Glutamatergic neuron (in vitro differentiated cells): ENCODE data around the gene ZNF503. TPM values are rescaled to one million over a fixed set of nuclear protein-coding genes. Genes with fewer than 3 reads are reported as not detected.

Experiments
- DNase-seq: peaks from one replicate; pipeline ENCODE4 v3.0.0; 2022
- H3K27ac Mint-ChIP-seq: one replicate; pipeline ENCODE4 v1.8.0; 2020; ENCODE audit warnings: mild to moderate bottlenecking, mixed read lengths, inconsistent platforms; ENCODE audit not compliant: unreplicated experiment
- H3K27me3 Mint-ChIP-seq: one replicate; pipeline ENCODE4 v1.8.0; 2020; ENCODE audit warnings: mild to moderate bottlenecking, moderate library complexity, mixed read lengths, inconsistent platforms; ENCODE audit not compliant: unreplicated experiment
- H3K36me3 Mint-ChIP-seq: one replicate; pipeline ENCODE4 v1.8.0; 2020; ENCODE audit warnings: mild to moderate bottlenecking, mixed read lengths, inconsistent platforms; ENCODE audit not compliant: unreplicated experiment
- H3K4me1 Mint-ChIP-seq: one replicate; pipeline ENCODE4 v1.8.0; 2020; ENCODE audit warnings: mild to moderate bottlenecking, low read depth, mixed read lengths, inconsistent platforms; ENCODE audit not compliant: unreplicated experiment
- H3K4me3 Mint-ChIP-seq: one replicate; pipeline ENCODE4 v1.8.0; 2020; ENCODE audit warnings: mild to moderate bottlenecking, mixed read lengths, inconsistent platforms; ENCODE audit not compliant: unreplicated experiment
- H3K9me3 Mint-ChIP-seq: one replicate; pipeline ENCODE4 v1.8.0; 2020; ENCODE audit warnings: mild to moderate bottlenecking, moderate library complexity, mixed read lengths, inconsistent platforms; ENCODE audit not compliant: unreplicated experiment
- total RNA-seq: library from RNA; stranded (reverse); fragmentation: NEBNext Ultra II Directional; extraction: Animal tissue kit (Norgen Biotek cat#: 25700); gene quantifications from one replicate; pipeline ENCODE4 v1.2.1, GENCODE V29; 2021; ENCODE audit not compliant: unreplicated experiment
- TF ChIP-seq, protein P1 (sequence below): fragments of 200-600 bp; sonication (generic); IDR thresholded peaks from one replicate; pipeline ENCODE4 v1.5.0; 2021; ENCODE audit not compliant: partially characterized antibody, unreplicated experiment

ZNF503 gene
- total RNA-seq, 1 donor from 2014 or later: 5.6 TPM

GRCh38 chr10:75386128-75386527 lies 15.4 kb downstream of the ZNF503 start:
- no peak for DNase-seq
- Mint-ChIP-seq H3K27ac (no peak overlapping the region), H3K4me1 (no peaks in the 10 kb centered on the region), H3K36me3 (peaks cover 4% of the 10 kb centered on the region), H3K9me3 (no peaks in the 10 kb centered on the region), H3K4me3 (no peak overlapping the region), H3K27me3 (no peaks in the 10 kb centered on the region)
- TF ChIP-seq, protein P1, sequence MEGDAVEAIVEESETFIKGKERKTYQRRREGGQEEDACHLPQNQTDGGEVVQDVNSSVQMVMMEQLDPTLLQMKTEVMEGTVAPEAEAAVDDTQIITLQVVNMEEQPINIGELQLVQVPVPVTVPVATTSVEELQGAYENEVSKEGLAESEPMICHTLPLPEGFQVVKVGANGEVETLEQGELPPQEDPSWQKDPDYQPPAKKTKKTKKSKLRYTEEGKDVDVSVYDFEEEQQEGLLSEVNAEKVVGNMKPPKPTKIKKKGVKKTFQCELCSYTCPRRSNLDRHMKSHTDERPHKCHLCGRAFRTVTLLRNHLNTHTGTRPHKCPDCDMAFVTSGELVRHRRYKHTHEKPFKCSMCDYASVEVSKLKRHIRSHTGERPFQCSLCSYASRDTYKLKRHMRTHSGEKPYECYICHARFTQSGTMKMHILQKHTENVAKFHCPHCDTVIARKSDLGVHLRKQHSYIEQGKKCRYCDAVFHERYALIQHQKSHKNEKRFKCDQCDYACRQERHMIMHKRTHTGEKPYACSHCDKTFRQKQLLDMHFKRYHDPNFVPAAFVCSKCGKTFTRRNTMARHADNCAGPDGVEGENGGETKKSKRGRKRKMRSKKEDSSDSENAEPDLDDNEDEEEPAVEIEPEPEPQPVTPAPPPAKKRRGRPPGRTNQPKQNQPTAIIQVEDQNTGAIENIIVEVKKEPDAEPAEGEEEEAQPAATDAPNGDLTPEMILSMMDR: no peak

- no peak for DNase-seq
- Mint-ChIP-seq H3K27me3 (no peaks in the 10 kb centered on the region), H3K27ac (no peak overlapping the region), H3K36me3 (peaks cover 4% of the 10 kb centered on the region), H3K4me1 (no peaks in the 10 kb centered on the region), H3K9me3 (peaks cover 2% of the 10 kb centered on the region), H3K4me3 (no peak overlapping the region)
- TF ChIP-seq, protein P1: no peak
Measured at GRCh38 chr10:75379817-75380216, 21.7 kb downstream of the ZNF503 start.

GRCh38 chr10:75379212-75379724 lies 22.3 kb downstream of the ZNF503 start:
- peaks cover 3% of the 10 kb centered on the region for H3K27me3 Mint-ChIP-seq

DNA sequence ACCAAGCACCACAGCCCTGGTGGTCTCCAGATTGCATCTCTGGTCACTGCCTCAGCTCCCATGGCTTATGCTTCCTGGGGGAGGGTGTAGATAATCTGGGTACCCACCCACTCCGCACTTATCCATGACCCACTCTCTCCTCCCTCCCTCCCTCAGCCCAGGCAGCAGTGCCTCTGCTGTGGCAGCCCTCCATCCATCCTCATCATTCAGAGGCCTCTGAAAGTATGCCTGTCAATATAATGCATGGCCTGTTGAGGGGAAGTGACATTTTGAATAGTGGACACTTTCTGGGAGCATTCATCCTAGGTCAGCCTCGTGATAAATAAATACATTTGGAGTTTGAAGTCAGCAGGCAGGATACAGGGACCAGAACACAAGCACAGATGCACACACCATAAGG lies 23.2 kb downstream of the ZNF503 start:
- peaks cover 2% of the 10 kb centered on the region for H3K9me3 Mint-ChIP-seq
- no peak overlapping the region for H3K27ac Mint-ChIP-seq
- no peaks in the 10 kb centered on the region for H3K4me1 Mint-ChIP-seq
- H3K4me3 Mint-ChIP-seq: no peak overlapping the region
- H3K27me3 Mint-ChIP-seq: peaks cover 6% of the 10 kb centered on the region
- TF ChIP-seq, protein P1: no peak
- H3K36me3 Mint-ChIP-seq: peaks cover 8% of the 10 kb centered on the region
- DNase-seq: no peak

More at GRCh38 chr10:75379212-75379724, 22.3 kb downstream of the ZNF503 start:
- no peak overlapping the region for H3K27ac Mint-ChIP-seq
- peaks cover 8% of the 10 kb centered on the region for H3K36me3 Mint-ChIP-seq
- H3K4me1 Mint-ChIP-seq: no peaks in the 10 kb centered on the region
- H3K4me3 Mint-ChIP-seq: no peak overlapping the region
- no peak for DNase-seq
- TF ChIP-seq, protein P1: no peak
- H3K9me3 Mint-ChIP-seq: peaks cover 2% of the 10 kb centered on the region

DNA sequence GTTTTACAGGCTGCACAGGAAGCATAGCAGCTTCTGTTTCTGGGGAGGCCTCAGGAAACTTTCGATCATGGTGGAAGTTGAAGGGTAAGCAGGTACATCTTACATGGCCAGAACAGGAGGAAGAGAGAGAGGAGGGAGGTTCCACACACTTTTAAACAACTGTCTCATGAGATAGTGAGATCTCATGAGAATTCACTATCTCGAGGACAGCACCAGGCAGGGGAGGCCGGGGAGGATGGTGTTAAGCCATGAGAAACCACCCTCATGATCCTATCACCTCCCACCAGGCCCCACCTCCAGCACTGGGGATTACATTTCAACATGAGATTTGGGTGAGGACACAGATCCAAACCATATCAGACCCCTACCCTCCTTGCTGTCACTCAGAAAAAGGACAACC lies 23.7 kb downstream of the ZNF503 start:
- no peak for DNase-seq
- no peak overlapping the region for H3K4me3 Mint-ChIP-seq
- TF ChIP-seq, protein P1: no peak
- H3K9me3 Mint-ChIP-seq: peaks cover 2% of the 10 kb centered on the region
- H3K36me3 Mint-ChIP-seq: peaks cover 5% of the 10 kb centered on the region
- no peaks in the 10 kb centered on the region for H3K4me1 Mint-ChIP-seq
- no peak overlapping the region for H3K27ac Mint-ChIP-seq
- peaks cover 6% of the 10 kb centered on the region for H3K27me3 Mint-ChIP-seq
